ENCODE measurements around the gene RGS9.
"Not testable (repeated sequence)": the region's sequence is repeated elsewhere in the genome, so short reads cannot be mapped to it uniquely, and the experiment has no call there.

RGS9 gene

GRCh38 chr17:65198653-65199382 lies 61.6 kb downstream of the RGS9 start:
- no peak for ATAC-seq
- H3K4me3 Mint-ChIP-seq = no peak overlapping the region
- H3K27ac Mint-ChIP-seq = no peak overlapping the region

GRCh38 chr17:65201331-65201730 lies 64.2 kb downstream of the RGS9 start:
- Mint-ChIP-seq H3K27me3 (peaks cover 20% of the 10 kb centered on the region), H3K27ac (no peak overlapping the region), H3K9me3 (no peaks in the 10 kb centered on the region), H3K4me3 (no peak overlapping the region), H3K4me1 (peaks cover 15% of the 10 kb centered on the region)
- ATAC-seq (no peak), DNase-seq (no peak)

More at GRCh38 chr17:65198653-65199382, 61.6 kb downstream of the RGS9 start:
- Mint-ChIP-seq H3K4me1 (peaks cover 15% of the 10 kb centered on the region), H3K27me3 (peaks cover 20% of the 10 kb centered on the region), H3K9me3 (no peaks in the 10 kb centered on the region)
- DNase-seq = peak in 1 of 2 donors; percentile 28

GRCh38 chr17:65202844-65203571 lies 65.8 kb downstream of the RGS9 start:
- DNase-seq (no peak), ATAC-seq (no peak)
- Mint-ChIP-seq H3K27ac (peak overlapping the region in 1 of 2 donors; percentile 12), H3K4me1 (peaks cover 4% of the 10 kb centered on the region), H3K9me3 (no peaks in the 10 kb centered on the region), H3K4me3 (no peak overlapping the region), H3K27me3 (peaks cover 20% of the 10 kb centered on the region)

GRCh38 chr17:65204001-65204400 lies 66.8 kb downstream of the RGS9 start:
- Mint-ChIP-seq H3K4me1 (no peaks in the 10 kb centered on the region), H3K4me3 (no peak overlapping the region), H3K9me3 (no peaks in the 10 kb centered on the region), H3K27me3 (peaks cover 20% of the 10 kb centered on the region), H3K27ac (no peak overlapping the region)
- DNase-seq (no peak), ATAC-seq (no peak)

GRCh38 chr17:65205655-65206054 lies 68.5 kb downstream of the RGS9 start:
- ATAC-seq (no peak), DNase-seq (no peak)
- Mint-ChIP-seq H3K27me3 (peaks cover 20% of the 10 kb centered on the region), H3K4me3 (no peak overlapping the region), H3K9me3 (no peaks in the 10 kb centered on the region), H3K4me1 (no peaks in the 10 kb centered on the region), H3K27ac (no peak overlapping the region)

GRCh38 chr17:65207448-65207847 lies 70.3 kb downstream of the RGS9 start:
- DNase-seq, H3K4me3 Mint-ChIP-seq, ATAC-seq, H3K9me3 Mint-ChIP-seq, H3K27ac Mint-ChIP-seq, H3K4me1 Mint-ChIP-seq: not testable (repeated sequence)
- peaks cover 18% of the 10 kb centered on the region for H3K27me3 Mint-ChIP-seq

- no peaks in the 10 kb centered on the region for H3K9me3 Mint-ChIP-seq
- H3K27ac Mint-ChIP-seq = no peak overlapping the region
- ATAC-seq = no peak
- H3K4me1 Mint-ChIP-seq = no peaks in the 10 kb centered on the region
- peaks cover 15% of the 10 kb centered on the region for H3K27me3 Mint-ChIP-seq
- no peak for DNase-seq
- H3K4me3 Mint-ChIP-seq = no peak overlapping the region
Observed at GRCh38 chr17:65208717-65209116, 71.5 kb downstream of the RGS9 start.

GRCh38 chr17:65218261-65218660 lies 81.1 kb downstream of the RGS9 start:
- no peak overlapping the region for H3K4me3 Mint-ChIP-seq
- H3K4me1 Mint-ChIP-seq = no peaks in the 10 kb centered on the region
- no peaks in the 10 kb centered on the region for H3K9me3 Mint-ChIP-seq
- DNase-seq (no peak), ATAC-seq (no peak)
- peaks cover 38% of the 10 kb centered on the region for H3K27me3 Mint-ChIP-seq
- H3K27ac Mint-ChIP-seq = no peak overlapping the region

GRCh38 chr17:65219124-65219523 lies 82.0 kb downstream of the RGS9 start:
- Mint-ChIP-seq H3K27ac (no peak overlapping the region), H3K4me3 (no peak overlapping the region)
- no peak for DNase-seq

GRCh38 chr17:65219707-65220106 lies 82.5 kb downstream of the RGS9 start:
- Mint-ChIP-seq H3K4me3 (no peak overlapping the region), H3K27me3 (peaks cover 29% of the 10 kb centered on the region), H3K9me3 (no peaks in the 10 kb centered on the region), H3K27ac (no peak overlapping the region), H3K4me1 (no peaks in the 10 kb centered on the region)
- ATAC-seq (no peak), DNase-seq (no peak)

More at GRCh38 chr17:65219124-65219523, 82.0 kb downstream of the RGS9 start:
- no peaks in the 10 kb centered on the region for H3K9me3 Mint-ChIP-seq
- no peak for ATAC-seq
- H3K4me1 Mint-ChIP-seq = no peaks in the 10 kb centered on the region
- H3K27me3 Mint-ChIP-seq = peaks cover 35% of the 10 kb centered on the region

- peaks cover 28% of the 10 kb centered on the region for H3K27me3 Mint-ChIP-seq
- no peaks in the 10 kb centered on the region for H3K4me1 Mint-ChIP-seq
- no peak overlapping the region for H3K27ac Mint-ChIP-seq
- DNase-seq (no peak), ATAC-seq (no peak)
- no peaks in the 10 kb centered on the region for H3K9me3 Mint-ChIP-seq
- H3K4me3 Mint-ChIP-seq = no peak overlapping the region
Observed at GRCh38 chr17:65220732-65221131, 83.6 kb downstream of the RGS9 start.

- Mint-ChIP-seq H3K9me3 (no peaks in the 10 kb centered on the region), H3K4me3 (no peak overlapping the region), H3K27ac (no peak overlapping the region), H3K27me3 (peaks cover 33% of the 10 kb centered on the region), H3K4me1 (peaks cover 4% of the 10 kb centered on the region)
- DNase-seq (no peak), ATAC-seq (no peak)
Observed at GRCh38 chr17:65222214-65222738, 85.1 kb downstream of the RGS9 start.

- peaks cover 34% of the 10 kb centered on the region for H3K27me3 Mint-ChIP-seq
- H3K27ac Mint-ChIP-seq = no peak overlapping the region
- peaks cover 32% of the 10 kb centered on the region for H3K4me1 Mint-ChIP-seq
- DNase-seq = no peak
- no peaks in the 10 kb centered on the region for H3K9me3 Mint-ChIP-seq
- H3K4me3 Mint-ChIP-seq = no peak overlapping the region
- no peak for ATAC-seq
Observed at GRCh38 chr17:65225061-65225460, 87.9 kb downstream of the RGS9 start.

GRCh38 chr17:65226227-65226626 lies 89.1 kb downstream of the RGS9 start:
- no peaks in the 10 kb centered on the region for H3K9me3 Mint-ChIP-seq
- H3K4me1 Mint-ChIP-seq = peaks cover 36% of the 10 kb centered on the region
- H3K4me3 Mint-ChIP-seq = no peak overlapping the region
- peaks cover 34% of the 10 kb centered on the region for H3K27me3 Mint-ChIP-seq
- no peak overlapping the region for H3K27ac Mint-ChIP-seq
- DNase-seq = no peak
- ATAC-seq = no peak

GRCh38 chr17:65227637-65228036 lies 90.5 kb downstream of the RGS9 start:
- no peak overlapping the region for H3K27ac Mint-ChIP-seq
- H3K4me3 Mint-ChIP-seq = no peak overlapping the region
- no peaks in the 10 kb centered on the region for H3K9me3 Mint-ChIP-seq
- peaks cover 47% of the 10 kb centered on the region for H3K27me3 Mint-ChIP-seq
- no peak for ATAC-seq
- DNase-seq = no peak
- H3K4me1 Mint-ChIP-seq = peaks cover 41% of the 10 kb centered on the region

GRCh38 chr17:65228287-65228686 lies 91.1 kb downstream of the RGS9 start:
- H3K4me3 Mint-ChIP-seq = peak overlapping the region; percentile 36 to 53
- peaks cover 41% of the 10 kb centered on the region for H3K4me1 Mint-ChIP-seq
- H3K27ac Mint-ChIP-seq = no peak overlapping the region
- peaks cover 51% of the 10 kb centered on the region for H3K27me3 Mint-ChIP-seq
- no peak for ATAC-seq
- H3K9me3 Mint-ChIP-seq = no peaks in the 10 kb centered on the region
- no peak for DNase-seq
